Fibroblast of pulmonary artery (primary cell): Measurements from ENCODE around the gene NUP214.

Experiments used
- DNase-seq: peaks from one replicate; pipeline ENCODE4 v3.0.0-alpha.2; 2010; ENCODE audit warnings: low read depth
- H3K4me3 ChIP-seq: replicated peaks from 2 replicates; pipeline ENCODE4 v1.5.1; 2011; ENCODE audit warnings: low read depth, mild to moderate bottlenecking, control low read depth, low read length, moderate library complexity
- TF ChIP-seq, protein P1 (sequence below): IDR thresholded peaks from 2 replicates; pipeline ENCODE4 v1.5.1; 2011; ENCODE audit warnings: mild to moderate bottlenecking, control low read depth, low read length, inconsistent platforms; ENCODE audit errors: missing control alignments

Gene NUP214

GRCh38 chr9:131125288-131126058 lies at the start of gene NUP214:
NUP214 (plus strand) TSS chr9:131125586; CDS start chr9:131125705, 119 bp downstream.
- peak; percentile 98 for DNase-seq
- H3K4me3 ChIP-seq: peak within 1 kb of the TSS; percentile 97
- TF ChIP-seq, protein P1, sequence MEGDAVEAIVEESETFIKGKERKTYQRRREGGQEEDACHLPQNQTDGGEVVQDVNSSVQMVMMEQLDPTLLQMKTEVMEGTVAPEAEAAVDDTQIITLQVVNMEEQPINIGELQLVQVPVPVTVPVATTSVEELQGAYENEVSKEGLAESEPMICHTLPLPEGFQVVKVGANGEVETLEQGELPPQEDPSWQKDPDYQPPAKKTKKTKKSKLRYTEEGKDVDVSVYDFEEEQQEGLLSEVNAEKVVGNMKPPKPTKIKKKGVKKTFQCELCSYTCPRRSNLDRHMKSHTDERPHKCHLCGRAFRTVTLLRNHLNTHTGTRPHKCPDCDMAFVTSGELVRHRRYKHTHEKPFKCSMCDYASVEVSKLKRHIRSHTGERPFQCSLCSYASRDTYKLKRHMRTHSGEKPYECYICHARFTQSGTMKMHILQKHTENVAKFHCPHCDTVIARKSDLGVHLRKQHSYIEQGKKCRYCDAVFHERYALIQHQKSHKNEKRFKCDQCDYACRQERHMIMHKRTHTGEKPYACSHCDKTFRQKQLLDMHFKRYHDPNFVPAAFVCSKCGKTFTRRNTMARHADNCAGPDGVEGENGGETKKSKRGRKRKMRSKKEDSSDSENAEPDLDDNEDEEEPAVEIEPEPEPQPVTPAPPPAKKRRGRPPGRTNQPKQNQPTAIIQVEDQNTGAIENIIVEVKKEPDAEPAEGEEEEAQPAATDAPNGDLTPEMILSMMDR: no peak

GRCh38 chr9:131076347-131077195 lies 48.8 kb upstream of the NUP214 start:
- H3K4me3 ChIP-seq: no peak overlapping the region
- DNase-seq: no peak
- TF ChIP-seq, protein P1: no peak

DNA sequence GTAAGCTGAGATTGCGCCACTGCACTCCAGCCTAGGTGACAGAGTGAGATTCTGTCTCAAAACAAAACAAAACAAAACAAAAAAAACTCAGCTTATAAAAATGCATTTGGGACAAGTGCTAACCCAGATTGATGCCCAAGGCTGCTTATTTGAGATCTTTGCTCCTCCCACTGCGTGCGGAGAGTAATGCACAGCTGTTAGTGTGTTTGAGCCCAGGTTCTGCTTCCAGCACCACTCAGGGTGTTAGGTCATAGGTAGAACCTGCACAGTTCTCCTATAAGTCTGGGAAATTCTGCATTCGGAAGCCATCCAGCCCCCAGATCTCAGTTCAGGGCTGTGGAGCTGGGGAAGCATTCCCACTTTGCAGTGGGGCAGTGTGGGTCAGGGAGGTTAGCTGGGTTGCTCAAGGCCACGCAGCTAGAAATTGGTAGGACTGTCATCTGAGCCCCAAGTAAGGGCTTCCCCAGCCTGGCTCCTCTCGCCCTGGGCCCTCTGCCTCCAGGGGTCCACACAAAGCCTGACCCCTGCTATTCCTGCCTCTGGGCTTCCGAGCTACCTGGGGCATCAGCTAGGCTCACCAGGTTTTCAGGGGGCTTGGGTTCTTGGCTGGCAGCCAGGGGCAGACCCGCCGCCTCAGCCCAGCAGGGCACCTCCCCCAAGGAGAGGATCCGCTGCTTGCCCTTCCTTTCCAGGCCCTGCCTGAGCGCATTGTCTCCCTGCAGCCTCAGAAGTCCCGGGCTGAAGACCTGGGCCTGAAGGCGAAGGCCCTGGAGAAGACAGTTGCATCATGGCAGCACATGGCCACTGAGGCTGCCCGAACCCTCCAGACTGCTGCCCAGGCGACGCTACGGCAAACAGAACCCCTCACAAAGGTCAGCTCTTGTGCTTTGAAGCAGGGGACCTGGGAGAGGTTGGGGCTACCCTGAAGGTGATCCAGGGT lies 46.7 kb upstream of the NUP214 start:
- DNase-seq: no peak
- TF ChIP-seq, protein P1: no peak
- no peak overlapping the region for H3K4me3 ChIP-seq

DNA sequence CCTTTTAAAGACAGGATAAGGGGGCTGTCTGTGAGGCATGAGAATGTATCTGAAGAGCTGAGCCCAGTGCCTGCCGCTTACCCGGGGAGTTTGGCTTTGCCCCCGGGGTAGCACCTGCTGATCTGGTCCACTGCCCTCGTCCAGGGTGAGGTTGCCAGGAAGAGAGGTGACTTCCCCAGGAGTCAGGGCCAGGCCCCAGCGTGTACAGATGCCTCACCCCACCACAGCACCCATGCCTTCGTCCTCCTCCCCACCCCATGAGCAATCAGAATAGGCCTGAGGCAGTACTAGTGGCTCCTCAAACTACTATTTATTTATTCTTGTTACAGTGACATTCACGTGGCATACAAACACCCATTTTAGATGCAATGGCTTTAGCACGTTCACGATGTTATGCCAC lies 44.8 kb upstream of the NUP214 start:
- H3K4me3 ChIP-seq: no peak overlapping the region
- DNase-seq: no peak

GRCh38 chr9:131081868-131082267 lies 43.5 kb upstream of the NUP214 start:
- DNase-seq: no peak
- no peak overlapping the region for H3K4me3 ChIP-seq
- TF ChIP-seq, protein P1: no peak

More for the DNA sequence above, 44.8 kb upstream of the NUP214 start:
- TF ChIP-seq, protein P1: no peak

DNA sequence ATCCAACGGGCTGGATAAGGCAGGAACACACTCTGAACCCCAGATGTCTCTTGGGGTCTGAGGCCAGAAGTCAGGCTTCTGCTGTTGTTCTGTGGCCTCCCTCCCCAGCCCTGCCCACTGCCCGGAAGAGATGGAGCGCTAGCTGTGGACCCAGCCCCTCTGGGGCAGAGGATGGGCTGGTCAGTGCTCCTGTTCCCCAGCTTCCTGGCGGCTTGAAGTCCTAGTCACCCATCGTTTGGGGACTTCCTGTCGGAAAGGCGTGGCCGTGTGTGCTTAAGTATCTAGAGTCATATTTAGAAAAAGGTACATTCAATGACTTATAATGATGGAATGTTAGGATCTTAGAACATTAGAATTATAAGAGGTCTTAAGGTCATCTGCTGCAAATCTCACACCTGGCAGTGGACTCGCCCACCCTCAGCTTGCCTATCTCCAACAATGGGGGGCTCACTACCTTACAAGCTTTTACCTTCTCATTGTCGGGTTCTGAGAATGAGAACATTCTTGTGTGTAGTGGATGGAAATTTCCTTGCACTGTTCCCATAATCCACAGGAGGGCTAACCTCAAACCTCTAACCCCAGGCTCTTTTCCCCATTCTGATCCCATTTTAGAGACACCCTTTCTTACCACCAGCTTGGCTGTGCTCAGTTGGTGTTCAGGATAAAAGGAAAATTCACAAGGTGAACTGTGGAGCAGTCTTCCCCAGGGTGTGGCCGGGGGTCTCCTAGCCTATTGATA lies 42.4 kb upstream of the NUP214 start:
- no peak overlapping the region for H3K4me3 ChIP-seq
- DNase-seq: no peak
- TF ChIP-seq, protein P1: no peak
